ENCODE measurements around the gene PLXNB2.

The PLXNB2 gene

DNA sequence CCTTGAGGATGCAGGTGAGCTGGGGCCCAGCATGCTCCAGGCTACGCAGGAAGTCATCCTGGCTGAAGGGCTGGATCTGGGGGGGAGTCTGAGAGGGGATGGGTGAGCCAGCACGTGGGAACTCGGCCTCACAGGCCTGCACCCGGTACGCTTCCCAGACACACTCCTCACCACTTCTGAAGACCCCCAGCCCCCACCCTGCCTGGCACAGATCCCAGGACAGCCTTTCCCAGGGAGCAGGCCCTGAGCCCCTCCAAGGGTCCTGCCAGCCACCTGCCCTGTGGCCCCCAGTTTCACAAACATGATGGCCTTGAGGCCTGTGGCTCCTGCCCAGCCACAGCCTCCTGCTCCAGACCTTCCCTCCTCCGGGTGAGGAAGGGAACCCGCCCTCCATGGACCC, 5.6 kb upstream of the PLXNB2 start:
- DNase-seq (ENCODE audit: low read depth in 1 of 2, low spot score in 1 of 2): no peak

- DNase-seq (ENCODE audit: low read depth in 1 of 2, low spot score in 1 of 2): no peak
Observed at GRCh38 chr22:50312371-50312770, 4.9 kb upstream of the PLXNB2 start.

DNA sequence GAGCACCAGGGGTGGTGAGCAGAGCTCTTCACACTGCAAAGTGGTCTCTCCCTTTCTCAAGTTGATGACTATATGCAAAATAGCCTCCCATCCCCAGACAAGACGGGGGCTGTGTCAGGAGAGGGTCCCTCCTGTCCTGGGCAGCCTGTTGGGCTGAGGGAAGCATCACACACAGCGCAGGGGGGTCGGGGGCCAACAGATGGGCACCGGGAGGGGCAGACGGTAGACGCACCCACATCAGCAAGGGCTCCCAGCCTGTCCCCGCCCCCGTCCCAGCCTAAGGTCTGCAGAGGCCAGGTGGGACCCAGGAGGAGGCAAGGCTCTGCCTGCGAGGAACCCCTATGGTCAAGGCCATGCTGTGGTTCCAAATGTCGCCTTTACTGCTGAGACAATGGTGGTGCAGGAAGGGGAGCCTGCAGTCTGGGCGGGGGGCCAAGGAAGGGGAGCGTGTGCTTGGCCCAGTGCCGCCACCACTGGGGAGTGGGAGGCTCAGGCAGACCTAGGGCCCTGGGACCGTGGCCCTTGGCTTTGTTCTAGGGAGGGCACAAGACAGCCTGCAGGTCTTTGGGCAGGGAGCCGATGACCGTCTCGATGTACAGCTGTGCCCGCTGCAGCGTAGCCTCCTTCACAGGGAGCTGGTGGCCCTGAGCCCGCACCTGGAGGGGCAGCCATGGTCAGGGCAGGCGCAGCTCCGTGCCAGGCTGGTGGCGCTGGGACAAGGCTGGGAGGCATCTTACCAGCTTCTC, 4.3 kb upstream of the PLXNB2 start:
- DNase-seq (ENCODE audit: low read depth in 1 of 2, low spot score in 1 of 2): no peak

DNA sequence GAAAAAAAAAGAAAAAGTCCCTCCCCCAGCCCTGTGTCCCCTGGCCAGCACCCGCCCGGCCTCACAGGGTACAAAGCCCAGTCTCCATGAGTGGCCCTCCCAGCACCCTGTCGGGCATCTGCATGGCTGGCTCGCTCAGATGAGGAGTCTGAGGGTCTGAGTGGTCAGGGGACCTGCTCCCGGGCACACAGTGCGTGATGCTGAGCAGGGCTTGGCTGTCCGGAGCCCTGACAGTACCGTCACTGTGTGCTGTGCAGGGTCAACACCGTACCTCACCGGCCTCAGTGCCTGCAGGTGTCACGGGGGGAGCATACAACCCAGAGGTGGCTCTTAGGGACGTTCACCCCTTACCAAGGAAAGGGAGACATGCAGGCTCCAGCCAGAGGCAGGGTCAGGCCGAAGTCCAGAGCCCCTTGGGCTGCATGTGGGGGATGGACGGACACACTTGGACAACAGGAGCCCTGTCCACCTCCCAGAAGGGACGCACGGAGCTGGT, 3.6 kb upstream of the PLXNB2 start:
- DNase-seq (ENCODE audit: low read depth in 1 of 2, low spot score in 1 of 2): no peak

- DNase-seq (ENCODE audit: low read depth in 1 of 2, low spot score in 1 of 2): no peak
Observed at GRCh38 chr22:50310031-50310722, 2.7 kb upstream of the PLXNB2 start.

DNA sequence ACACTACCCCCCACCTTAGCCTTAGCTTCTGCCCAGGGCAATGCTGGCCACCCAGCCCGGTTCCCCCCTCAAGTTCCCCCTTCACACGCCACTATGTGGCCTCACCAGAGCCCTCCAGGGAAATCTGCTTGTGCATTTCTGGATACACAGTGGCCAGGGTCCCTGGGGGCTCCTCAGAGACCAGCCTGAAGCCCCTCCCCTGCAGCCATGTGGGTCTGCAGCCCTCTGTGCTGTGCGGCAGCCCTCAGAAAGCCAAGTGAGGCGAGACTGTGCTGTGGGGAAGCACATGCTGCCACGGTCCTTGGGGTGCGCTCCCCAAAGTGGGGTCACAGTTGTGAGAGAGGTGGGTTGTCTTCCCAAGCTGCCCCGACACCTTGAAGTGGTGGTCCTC, 2.1 kb upstream of the PLXNB2 start:
- no peak for DNase-seq (ENCODE audit: low read depth in 1 of 2, low spot score in 1 of 2)

DNA sequence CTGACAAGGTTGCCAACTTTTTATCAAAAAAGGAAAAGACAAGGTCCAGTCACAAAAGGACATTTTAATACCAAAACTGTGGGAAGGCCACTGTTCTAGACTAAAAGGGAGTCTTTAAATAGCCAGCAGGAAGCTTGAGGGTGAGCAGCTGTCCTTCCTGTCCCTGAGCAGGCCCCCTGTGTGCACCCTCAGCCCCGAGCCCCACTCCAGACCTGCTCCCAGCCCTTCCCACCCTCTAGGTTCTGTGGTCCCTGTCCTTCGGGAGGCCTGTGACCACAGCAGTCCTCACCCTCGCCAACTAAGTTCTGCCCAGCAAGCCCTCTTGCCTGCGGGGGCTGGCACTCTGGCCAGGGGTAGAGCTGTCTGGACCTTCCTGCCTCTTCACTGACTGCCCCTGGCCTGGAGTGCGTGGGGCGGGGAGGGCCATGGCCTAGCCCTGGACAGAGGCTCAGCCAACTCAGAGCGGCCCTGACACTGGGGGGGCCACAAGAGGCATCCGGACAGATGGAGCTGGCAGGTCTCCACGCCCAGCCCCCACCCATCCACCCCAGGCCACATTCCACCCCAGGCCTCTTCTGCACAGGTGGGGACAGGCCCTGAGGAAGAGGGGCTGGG, 1.6 kb upstream of the PLXNB2 start:
- no peak for DNase-seq (ENCODE audit: low read depth in 1 of 2, low spot score in 1 of 2)

- DNase-seq (ENCODE audit: low read depth in 1 of 2, low spot score in 1 of 2): no peak
Observed at GRCh38 chr22:50308597-50308935, 1.1 kb upstream of the PLXNB2 start.

GRCh38 chr22:50307890-50308596, 597 bp upstream of the PLXNB2 start:
- no peak for DNase-seq (ENCODE audit: low read depth in 1 of 2, low spot score in 1 of 2)

- no peak for DNase-seq (ENCODE audit: low read depth in 1 of 2, low spot score in 1 of 2)
Observed at GRCh38 chr22:50305923-50306566, 1.4 kb downstream of the PLXNB2 start.

DNA sequence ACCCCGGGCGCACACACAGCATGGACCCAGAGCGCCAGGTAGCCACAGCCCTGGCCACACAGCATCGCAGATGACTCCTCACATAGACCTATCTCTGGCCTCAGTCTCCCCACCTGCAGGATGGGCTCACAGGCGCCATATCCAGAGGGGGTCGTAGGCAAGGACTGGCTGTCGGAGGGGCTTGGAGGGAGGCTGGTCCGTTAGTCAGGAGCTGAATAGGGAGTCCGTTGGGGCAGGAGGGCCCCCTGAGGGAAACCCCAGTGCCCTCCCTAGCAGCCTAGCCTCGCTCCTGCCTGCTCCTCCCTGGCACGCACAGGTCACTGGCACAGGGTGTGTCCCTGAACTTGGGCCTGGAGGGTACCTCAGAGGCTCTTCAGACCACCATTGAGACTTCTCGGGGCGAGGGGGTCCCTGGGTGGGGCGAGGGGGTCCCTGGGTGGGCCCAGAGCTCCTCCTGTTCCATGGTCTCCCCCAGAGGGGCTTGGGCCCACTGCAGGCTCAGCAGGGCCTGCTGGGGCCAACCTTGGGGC, 2.0 kb downstream of the PLXNB2 start:
- DNase-seq (ENCODE audit: low read depth in 1 of 2, low spot score in 1 of 2): no peak

GRCh38 chr22:50304528-50305392, 2.7 kb downstream of the PLXNB2 start:
- DNase-seq (ENCODE audit: low read depth in 1 of 2, low spot score in 1 of 2): no peak

GRCh38 chr22:50303848-50304527, 3.5 kb downstream of the PLXNB2 start:
- DNase-seq (ENCODE audit: low read depth in 1 of 2, low spot score in 1 of 2): no peak

DNA sequence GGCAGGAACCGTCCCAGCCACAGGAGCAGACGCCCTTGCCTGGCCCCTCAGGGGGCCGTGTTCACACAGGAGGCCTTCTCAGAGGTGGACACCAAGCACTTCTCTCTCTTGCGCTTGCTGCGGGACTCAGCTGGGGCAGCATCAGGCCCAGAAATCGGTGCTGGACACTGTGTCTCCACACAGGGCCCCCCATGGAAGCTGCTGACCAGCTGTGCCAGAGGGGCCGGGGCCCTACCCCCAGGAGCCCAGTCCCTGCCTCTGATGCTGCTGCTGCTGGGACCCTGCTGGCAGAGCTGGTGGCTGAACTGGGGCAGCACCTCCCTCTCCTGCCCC, 4.0 kb downstream of the PLXNB2 start:
- DNase-seq (ENCODE audit: low read depth in 1 of 2, low spot score in 1 of 2): no peak

GRCh38 chr22:50302564-50302963, 4.9 kb downstream of the PLXNB2 start:
- no peak for DNase-seq (ENCODE audit: low read depth in 1 of 2, low spot score in 1 of 2)

DNA sequence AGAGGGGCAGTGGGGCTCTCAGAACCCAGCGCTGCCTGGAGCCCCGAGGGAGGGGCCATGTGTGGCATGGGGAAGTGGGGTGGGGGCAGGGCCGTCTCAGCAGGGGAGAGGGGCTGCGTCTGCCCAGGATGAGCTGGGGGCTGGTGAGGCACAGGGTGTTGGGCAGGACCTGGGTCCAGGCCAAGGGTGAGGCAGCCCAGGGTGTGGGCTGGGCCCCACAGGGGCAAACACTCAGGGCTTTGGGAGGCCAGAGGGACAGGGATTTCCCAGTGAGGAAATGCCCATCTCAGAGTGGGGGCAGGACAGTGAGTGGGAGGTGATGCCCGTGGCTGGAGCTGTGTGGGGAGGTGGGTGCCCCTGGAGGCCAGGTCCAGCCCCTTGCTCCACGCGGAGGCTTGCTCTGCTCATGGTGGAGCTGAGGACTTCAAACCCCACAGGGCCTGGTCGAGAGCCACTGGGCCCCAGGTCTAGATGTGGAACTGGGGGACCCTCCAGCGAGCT, 5.4 kb downstream of the PLXNB2 start:
- DNase-seq (ENCODE audit: low read depth in 1 of 2, low spot score in 1 of 2): no peak

DNA sequence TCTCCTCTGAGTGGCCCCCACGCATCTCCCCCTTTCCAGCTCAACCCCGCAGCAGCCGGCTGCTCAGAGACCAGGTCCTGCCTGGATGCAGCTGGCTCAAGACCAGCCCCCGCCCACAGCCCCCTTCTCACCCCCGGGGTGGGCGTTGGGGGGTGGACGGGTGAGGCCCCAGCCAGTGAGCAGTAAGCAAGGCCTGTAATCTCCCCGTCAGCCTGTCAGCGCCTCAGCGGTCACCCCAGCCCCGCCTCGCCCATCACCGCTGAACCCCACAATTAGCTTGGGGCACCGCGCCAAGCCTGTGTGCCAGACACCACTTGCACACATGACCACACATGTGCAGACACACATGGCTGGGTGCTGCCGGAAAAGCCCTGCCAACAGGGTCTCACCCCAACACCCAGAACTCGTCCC, 5.9 kb downstream of the PLXNB2 start:
- DNase-seq (ENCODE audit: low read depth in 1 of 2, low spot score in 1 of 2): no peak

DNA sequence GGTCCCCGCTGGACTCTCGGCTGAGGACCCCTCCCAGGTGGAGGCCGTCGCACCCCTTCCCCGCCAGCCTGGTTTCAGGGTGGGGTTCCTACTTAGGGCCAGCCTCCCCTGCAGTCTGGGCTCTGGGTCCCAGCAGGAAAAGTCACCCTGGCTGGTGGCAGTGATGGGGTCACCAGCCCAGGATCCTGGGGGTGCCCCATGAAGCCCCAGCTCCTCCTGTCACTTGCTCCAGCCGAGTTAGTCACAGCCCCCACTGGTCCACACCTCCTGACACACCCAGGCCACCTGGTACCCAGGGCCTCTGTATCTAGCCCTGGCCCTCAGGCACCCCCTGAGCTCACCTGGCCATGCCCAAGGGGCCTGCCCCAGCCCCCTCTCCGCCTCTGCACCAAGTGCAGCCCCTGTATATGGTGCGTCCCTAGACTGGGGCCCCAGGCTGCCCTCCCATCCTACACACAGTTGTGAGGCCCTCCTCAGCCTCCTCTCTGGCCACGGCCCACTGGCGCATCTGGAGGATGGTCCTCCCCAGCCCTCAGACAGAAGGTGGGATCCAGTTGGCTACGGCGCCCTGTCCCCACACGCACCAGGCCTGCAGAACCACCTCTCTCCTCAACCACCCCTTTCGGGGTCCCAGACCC, 6.7 kb downstream of the PLXNB2 start:
- DNase-seq (ENCODE audit: low read depth in 1 of 2, low spot score in 1 of 2): no peak
